GM12891 (cell line): Measurements from ENCODE around the gene LTBR. TPM values are rescaled to one million over a fixed set of nuclear protein-coding genes. Genes with fewer than 3 reads are reported as not detected.
"Not testable (repeated sequence)": the region's sequence is repeated elsewhere in the genome, so short reads cannot be mapped to it uniquely, and the experiment has no call there.

ENCODE experiments used
- DNase-seq: peaks from one replicate; pipeline ENCODE4 v3.0.0; 2011; ENCODE audit warnings: low spot score; ENCODE audit not compliant: insufficient read length
- FAIRE-seq: peaks from 2 replicates; lab custom pipeline; 2011; peaks lifted over from hg19 to GRCh38; lab: Jason Lieb, UNC
- PAX5 ChIP-seq: IDR thresholded peaks from 2 replicates; pipeline ENCODE4 v1.6.1; 2011; ENCODE audit warnings: low read length, moderate library complexity, mild to moderate bottlenecking; ENCODE audit not compliant: insufficient read depth, severe bottlenecking
- POLR2A ChIP-seq: IDR thresholded peaks from 2 replicates; pipeline ENCODE4 v1.6.1; 2011; ENCODE audit warnings: low read depth, low read length, control low read depth
- POLR2AphosphoS5 ChIP-seq: IDR thresholded peaks from 2 replicates; pipeline ENCODE4 v1.6.1; 2011; ENCODE audit warnings: low read depth, low read length, control low read depth
- POU2F2 ChIP-seq: IDR thresholded peaks from 2 replicates; pipeline ENCODE4 v1.6.1; 2011; ENCODE audit warnings: low read depth, mild to moderate bottlenecking, control low read depth, low read length, moderate library complexity
- SPI1 ChIP-seq: IDR thresholded peaks from 2 replicates; pipeline ENCODE4 v1.6.1; 2011; ENCODE audit warnings: low read depth, low read length, control low read depth
- TAF1 ChIP-seq: IDR thresholded peaks from 2 replicates; pipeline ENCODE4 v1.6.1; 2011; ENCODE audit warnings: low read depth, low read length, control low read depth
- polyA plus RNA-seq: library from polyadenylated mRNA; unstranded; fragments of >200 nt; gene quantifications from one replicate; pipeline ENCODE4 v1.2.1, GENCODE V29; 2012; ENCODE audit warnings: low read depth, missing spikeins, inconsistent platforms; ENCODE audit not compliant: missing spikeins

Gene LTBR
- 3.5 TPM for polyA plus RNA-seq

- TF ChIP-seq SPI1 = no peak
- TF ChIP-seq POU2F2 = no peak
- TF ChIP-seq PAX5 = no peak
- no peak for TF ChIP-seq TAF1
- TF ChIP-seq POLR2AphosphoS5 = no peak
- no peak for TF ChIP-seq POLR2A
- DNase-seq (peak; percentile 55), FAIRE-seq (peak; percentile 16)
These were observed at the start of gene LTBR for GRCh38 chr12:6383572-6384498. LTBR (plus strand) TSS chr12:6384162; CDS start chr12:6384359, 197 bp downstream.

GRCh38 chr12:6334359-6334758 is 49.6 kb upstream of the LTBR start:
- no peak for TF ChIP-seq POLR2A
- DNase-seq = no peak
- no peak for FAIRE-seq

- TF ChIP-seq SPI1 (no peak), TAF1 (no peak), POLR2AphosphoS5 (no peak), POLR2A (no peak), PAX5 (no peak), POU2F2 (no peak)
- DNase-seq (no peak), FAIRE-seq (no peak)
These were observed 49.0 kb upstream of the LTBR start for GRCh38 chr12:6334940-6335450.

GRCh38 chr12:6335451-6336078 is 48.4 kb upstream of the LTBR start:
- peak; percentile 85 for DNase-seq
- TF ChIP-seq PAX5 (no peak), POLR2AphosphoS5 (no peak), POLR2A (peak; percentile 22; the same call in 1 of the 2 replicates), POU2F2 (peak; percentile 31; the same call in 1 of the 2 replicates), TAF1 (no peak)
- peak; percentile 96 for FAIRE-seq

- DNase-seq (no peak), FAIRE-seq (peak; percentile 87)
- TF ChIP-seq POLR2A = no peak
- TF ChIP-seq SPI1 = 0 out of 2 replicates have a peak, but pooled peaks have one; percentile 3
- TF ChIP-seq TAF1 = no peak
- 0 out of 2 replicates have a peak, but pooled peaks have one; percentile 28 for TF ChIP-seq POU2F2
- TF ChIP-seq PAX5 = no peak
- 0 out of 2 replicates have a peak, but pooled peaks have one; percentile 36 for TF ChIP-seq POLR2AphosphoS5
These were observed 47.7 kb upstream of the LTBR start for GRCh38 chr12:6336079-6336888.

- FAIRE-seq (peak; percentile 89), DNase-seq (no peak)
- TF ChIP-seq POLR2AphosphoS5 = no peak
- 0 out of 2 replicates have a peak, but pooled peaks have one; percentile 13 for TF ChIP-seq SPI1
These were observed 46.8 kb upstream of the LTBR start for GRCh38 chr12:6336889-6337853.

GRCh38 chr12:6337958-6338433 is 46.0 kb upstream of the LTBR start:
- FAIRE-seq (peak; percentile 40), DNase-seq (no peak)
- TF ChIP-seq TAF1 (no peak), POLR2A (no peak), PAX5 (no peak), POU2F2 (no peak), POLR2AphosphoS5 (no peak), SPI1 (no peak)

GRCh38 chr12:6338536-6338935 is 45.4 kb upstream of the LTBR start:
- not testable (repeated sequence) for DNase-seq, FAIRE-seq
